Stimulated activated naive CD8-positive, alpha-beta T cell treated with anti-CD3 and anti-CD28 coated beads, Interleukin-15, Interleukin-2, amounts not matched to agents 100 ng/mL and 50 ng/mL, for 24 hours (primary cell): ENCODE data around the gene TMEM200C.
"Not testable (repeated sequence)": the region's sequence is repeated elsewhere in the genome, so short reads cannot be mapped to it uniquely, and the experiment has no call there.

Experiments used
- H3K27ac Mint-ChIP-seq: one replicate; pipeline ENCODE4 v1.8.0; 2021; ENCODE audit warnings: mild to moderate bottlenecking, mixed read lengths
- H3K27me3 Mint-ChIP-seq: one replicate; pipeline ENCODE4 v1.8.0; 2021; ENCODE audit warnings: mixed read lengths
- H3K36me3 Mint-ChIP-seq: one replicate; pipeline ENCODE4 v1.8.0; 2021; ENCODE audit warnings: low read depth, mixed read lengths
- H3K4me1 Mint-ChIP-seq: one replicate; pipeline ENCODE4 v1.8.0; 2021; ENCODE audit warnings: low read depth, mixed read lengths
- H3K4me3 Mint-ChIP-seq: one replicate; pipeline ENCODE4 v1.8.0; 2021; ENCODE audit warnings: mild to moderate bottlenecking, mixed read lengths
- H3K9me3 Mint-ChIP-seq: one replicate; pipeline ENCODE4 v1.8.0; 2021; ENCODE audit warnings: mixed read lengths

The TMEM200C gene

DNA sequence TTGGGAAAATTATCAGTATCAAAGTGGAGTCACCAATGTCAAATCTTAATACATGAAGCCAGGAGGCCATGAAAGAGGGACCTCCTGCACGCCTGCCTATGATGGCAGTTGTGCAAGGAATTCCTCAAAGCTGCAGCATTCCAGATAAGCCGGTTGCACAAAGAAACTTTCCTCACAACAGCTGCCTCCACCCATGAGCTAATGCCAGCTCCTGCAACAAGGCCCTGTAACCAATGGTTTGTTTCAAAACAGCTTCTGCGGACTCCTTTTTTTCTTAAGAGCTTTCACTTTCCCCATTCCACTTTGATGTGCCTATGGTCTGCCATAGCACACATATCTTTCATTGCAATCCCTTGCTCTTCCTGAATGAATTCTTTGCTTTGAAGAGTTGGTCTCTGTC, 22.4 kb downstream of the TMEM200C start:
- H3K27ac Mint-ChIP-seq: no peak overlapping the region
- no peaks in the 10 kb centered on the region for H3K36me3 Mint-ChIP-seq
- no peak overlapping the region for H3K4me3 Mint-ChIP-seq
- no peaks in the 10 kb centered on the region for H3K4me1 Mint-ChIP-seq
- H3K27me3 Mint-ChIP-seq: no peaks in the 10 kb centered on the region
- H3K9me3 Mint-ChIP-seq: no peaks in the 10 kb centered on the region

DNA sequence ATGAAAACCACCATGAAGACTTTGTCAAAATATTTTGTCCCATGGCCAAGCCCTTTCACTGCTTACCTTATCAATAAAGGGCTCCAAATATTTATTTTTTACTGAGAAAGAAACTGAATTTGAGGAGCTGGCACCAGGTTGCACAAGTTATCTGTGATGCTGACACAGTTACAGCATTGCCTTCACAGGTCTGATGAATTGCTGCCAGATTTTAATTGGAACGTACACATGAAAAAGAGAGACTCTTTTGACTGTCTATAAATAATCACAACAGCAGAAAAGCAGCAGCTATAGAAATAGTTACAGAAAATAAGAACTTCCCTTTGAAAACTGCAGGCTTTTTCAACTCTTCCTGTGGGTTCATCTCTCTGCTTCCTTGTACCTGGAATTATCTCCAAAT, 23.9 kb downstream of the TMEM200C start:
- no peak overlapping the region for H3K4me3 Mint-ChIP-seq
- H3K27me3 Mint-ChIP-seq: no peaks in the 10 kb centered on the region
- no peak overlapping the region for H3K27ac Mint-ChIP-seq
- no peaks in the 10 kb centered on the region for H3K36me3 Mint-ChIP-seq
- no peaks in the 10 kb centered on the region for H3K9me3 Mint-ChIP-seq
- no peaks in the 10 kb centered on the region for H3K4me1 Mint-ChIP-seq

DNA sequence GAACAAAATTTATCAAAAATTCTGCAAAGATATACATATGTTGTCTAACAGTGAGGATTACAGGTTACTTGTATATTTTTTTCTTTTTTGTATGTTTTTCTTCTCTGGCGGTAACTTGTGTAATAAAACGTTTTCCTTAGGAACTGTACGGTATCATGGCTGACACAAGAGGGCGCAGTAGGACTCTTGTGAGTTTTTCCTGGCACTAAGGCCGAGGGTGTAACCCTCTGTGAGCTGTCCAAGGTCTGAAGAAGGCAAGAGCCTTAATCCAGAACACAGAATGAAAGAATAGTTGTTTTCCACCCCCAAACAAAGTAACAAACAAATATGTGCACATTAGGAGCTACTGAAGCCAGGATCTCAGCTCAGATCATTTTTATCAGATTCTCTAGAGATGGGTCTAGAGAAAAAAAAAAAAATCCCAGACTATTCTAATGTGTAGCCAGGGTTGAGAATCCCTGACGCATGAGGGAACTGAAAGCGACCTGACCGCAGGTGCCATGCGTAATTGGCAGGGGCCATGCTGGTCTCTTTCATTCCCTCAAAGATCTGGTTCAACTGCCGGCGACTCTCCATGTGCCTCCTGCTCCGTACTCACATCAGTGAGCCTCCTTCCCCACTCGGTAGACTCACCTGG, 27.0 kb downstream of the TMEM200C start:
- H3K4me3 Mint-ChIP-seq: no peak overlapping the region
- H3K4me1 Mint-ChIP-seq: no peaks in the 10 kb centered on the region
- H3K36me3 Mint-ChIP-seq: no peaks in the 10 kb centered on the region
- no peak overlapping the region for H3K27ac Mint-ChIP-seq
- peaks cover 2% of the 10 kb centered on the region for H3K9me3 Mint-ChIP-seq
- peaks cover 8% of the 10 kb centered on the region for H3K27me3 Mint-ChIP-seq

DNA sequence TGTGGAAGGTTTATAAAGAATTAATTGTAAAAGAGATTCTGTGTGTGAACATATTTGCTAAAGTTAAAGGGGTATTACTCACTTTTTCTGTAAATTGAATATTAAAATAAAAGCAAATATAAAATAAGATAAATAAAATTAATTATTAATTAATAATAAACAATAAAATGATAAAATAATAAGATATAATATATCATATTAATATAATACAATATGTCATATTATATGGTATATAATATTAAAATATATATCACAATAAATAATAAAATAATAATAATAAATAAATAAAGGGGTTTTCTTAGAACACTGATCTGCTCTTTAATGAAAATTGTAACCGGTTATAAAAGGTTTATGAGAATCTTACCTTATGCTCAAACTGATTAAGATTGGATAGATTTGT, 29.8 kb downstream of the TMEM200C start:
- no peaks in the 10 kb centered on the region for H3K36me3 Mint-ChIP-seq
- peaks cover 12% of the 10 kb centered on the region for H3K9me3 Mint-ChIP-seq
- no peak overlapping the region for H3K27ac Mint-ChIP-seq
- peaks cover 22% of the 10 kb centered on the region for H3K27me3 Mint-ChIP-seq
- no peak overlapping the region for H3K4me3 Mint-ChIP-seq
- H3K4me1 Mint-ChIP-seq: no peaks in the 10 kb centered on the region

DNA sequence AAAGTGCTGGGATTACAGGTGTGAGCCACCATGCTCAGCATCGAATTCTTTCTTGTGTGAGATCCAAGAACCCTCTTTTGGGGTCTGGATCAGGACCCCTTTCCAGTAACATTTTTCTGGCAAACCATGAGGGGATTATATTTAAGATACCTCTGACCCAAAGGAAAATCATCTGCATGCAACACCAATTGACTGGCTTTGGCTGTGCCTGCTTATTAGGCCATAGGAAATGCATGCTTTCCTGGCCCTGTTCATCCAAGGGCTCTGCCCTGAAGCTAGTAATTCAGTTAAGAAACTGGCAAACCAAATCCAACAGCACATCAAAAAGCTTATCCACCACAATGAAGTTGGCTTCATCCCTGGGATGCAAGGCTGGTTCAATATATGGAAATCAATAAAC, 33.2 kb downstream of the TMEM200C start:
- H3K9me3 Mint-ChIP-seq: peaks cover 18% of the 10 kb centered on the region
- H3K36me3 Mint-ChIP-seq, H3K27ac Mint-ChIP-seq, H3K4me1 Mint-ChIP-seq, H3K4me3 Mint-ChIP-seq: not testable (repeated sequence)
- H3K27me3 Mint-ChIP-seq: peaks cover 29% of the 10 kb centered on the region

DNA sequence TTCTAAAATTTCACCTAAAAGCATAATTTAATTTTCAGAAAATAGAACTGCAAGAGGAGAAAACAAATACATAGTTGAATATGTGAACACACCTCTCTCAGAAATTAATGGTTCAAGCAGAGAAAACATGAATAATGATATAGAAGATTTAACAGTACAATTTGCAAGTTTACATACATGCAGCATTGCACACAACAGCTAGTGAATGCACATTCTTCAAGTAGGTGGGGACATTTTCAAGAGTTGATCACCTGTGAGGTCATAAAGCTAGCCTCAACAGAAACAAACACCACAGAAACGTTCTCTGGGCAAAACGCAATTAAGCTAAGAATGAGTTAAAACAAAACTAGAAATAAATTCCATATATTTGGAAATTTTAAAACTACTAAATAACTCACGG, 38.1 kb downstream of the TMEM200C start:
- Mint-ChIP-seq H3K4me1 (no peaks in the 10 kb centered on the region), H3K36me3 (no peaks in the 10 kb centered on the region), H3K27ac (no peak overlapping the region), H3K4me3 (no peak overlapping the region), H3K9me3 (peaks cover 8% of the 10 kb centered on the region), H3K27me3 (peaks cover 29% of the 10 kb centered on the region)

DNA sequence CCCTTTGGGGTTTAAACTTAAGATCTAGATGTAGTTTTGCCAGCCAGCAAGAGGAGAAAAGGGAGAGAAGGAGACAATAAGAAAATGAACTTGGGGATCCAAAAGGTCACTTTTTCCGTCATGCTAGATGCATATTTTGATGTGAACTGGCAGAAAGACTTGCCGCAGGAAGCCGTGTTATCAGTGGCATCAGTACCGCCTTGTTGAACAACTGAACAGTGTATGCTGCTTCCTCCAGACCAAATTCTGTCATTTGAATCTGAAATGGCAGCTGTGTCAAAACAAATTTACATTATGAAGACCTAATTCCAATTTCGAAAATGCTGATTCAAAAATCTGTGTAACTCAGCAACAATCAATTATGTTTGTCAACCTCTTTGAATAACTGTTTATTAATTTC, 42.1 kb downstream of the TMEM200C start:
- H3K27ac Mint-ChIP-seq: no peak overlapping the region
- H3K9me3 Mint-ChIP-seq: no peaks in the 10 kb centered on the region
- H3K4me3 Mint-ChIP-seq: no peak overlapping the region
- no peaks in the 10 kb centered on the region for H3K4me1 Mint-ChIP-seq
- H3K36me3 Mint-ChIP-seq: no peaks in the 10 kb centered on the region
- peaks cover 30% of the 10 kb centered on the region for H3K27me3 Mint-ChIP-seq

DNA sequence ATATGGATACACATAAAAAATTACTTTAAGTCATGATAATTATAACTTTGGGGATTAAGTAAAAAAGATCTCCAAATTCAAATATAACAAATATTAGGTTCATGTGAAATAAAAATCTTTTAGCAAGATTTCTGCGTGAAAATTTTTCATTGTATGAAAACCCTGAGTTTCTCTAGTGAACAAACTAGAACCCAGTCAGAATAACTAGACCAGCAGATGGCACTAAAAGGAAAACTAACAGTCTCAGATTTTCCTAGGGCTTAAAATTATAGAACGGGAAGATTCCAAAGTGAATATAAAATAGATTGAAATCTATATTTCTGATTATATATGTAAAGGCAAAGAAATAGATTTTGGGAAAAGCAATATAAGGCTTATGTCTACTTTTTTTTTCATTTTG, 43.3 kb downstream of the TMEM200C start:
- Mint-ChIP-seq H3K36me3 (no peaks in the 10 kb centered on the region), H3K4me3 (no peak overlapping the region), H3K27ac (no peak overlapping the region), H3K4me1 (no peaks in the 10 kb centered on the region), H3K27me3 (peaks cover 27% of the 10 kb centered on the region), H3K9me3 (no peaks in the 10 kb centered on the region)

DNA sequence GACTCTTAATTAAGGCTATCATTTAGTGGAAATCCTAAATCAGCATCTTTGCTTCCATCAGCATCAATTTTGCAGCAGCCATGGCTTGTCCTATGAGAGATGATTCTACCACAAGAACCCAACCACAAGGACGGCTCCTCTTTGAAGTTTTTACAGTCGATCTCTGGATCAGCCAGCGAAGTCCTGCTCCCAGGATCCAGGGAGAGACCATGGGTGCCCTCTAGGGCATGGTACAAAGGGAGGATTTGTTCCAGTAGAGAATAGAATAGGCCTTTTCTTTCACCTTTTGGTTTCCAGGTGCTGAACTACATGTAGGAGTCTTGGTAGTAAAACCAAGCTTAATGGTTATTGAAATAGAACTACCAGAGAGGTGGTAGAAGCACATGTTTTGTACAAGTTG, 52.7 kb downstream of the TMEM200C start:
- peaks cover 13% of the 10 kb centered on the region for H3K27me3 Mint-ChIP-seq
- no peaks in the 10 kb centered on the region for H3K9me3 Mint-ChIP-seq
- H3K4me3 Mint-ChIP-seq: no peak overlapping the region
- H3K4me1 Mint-ChIP-seq: no peaks in the 10 kb centered on the region
- no peak overlapping the region for H3K27ac Mint-ChIP-seq
- no peaks in the 10 kb centered on the region for H3K36me3 Mint-ChIP-seq

DNA sequence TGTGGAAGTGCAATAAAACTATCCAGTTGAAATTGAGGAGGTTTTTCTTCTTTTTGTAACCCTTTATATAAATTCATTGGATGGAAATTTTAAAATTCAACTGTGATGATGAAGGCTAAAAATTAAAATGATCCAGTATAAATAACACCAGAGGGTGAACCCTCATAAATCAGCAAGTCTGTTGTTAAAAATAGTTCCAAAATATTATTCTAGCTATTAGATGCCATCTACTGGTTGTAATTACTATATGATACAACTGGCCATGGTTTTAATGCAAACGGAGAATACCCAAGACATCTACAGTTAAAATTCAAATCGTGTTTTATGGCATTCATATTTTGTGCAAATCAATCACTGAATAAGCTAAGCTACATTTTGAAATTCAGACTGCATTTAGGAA, 53.8 kb downstream of the TMEM200C start:
- Mint-ChIP-seq H3K4me1 (no peaks in the 10 kb centered on the region), H3K4me3 (no peak overlapping the region), H3K27me3 (peaks cover 12% of the 10 kb centered on the region), H3K9me3 (no peaks in the 10 kb centered on the region), H3K36me3 (no peaks in the 10 kb centered on the region), H3K27ac (no peak overlapping the region)

DNA sequence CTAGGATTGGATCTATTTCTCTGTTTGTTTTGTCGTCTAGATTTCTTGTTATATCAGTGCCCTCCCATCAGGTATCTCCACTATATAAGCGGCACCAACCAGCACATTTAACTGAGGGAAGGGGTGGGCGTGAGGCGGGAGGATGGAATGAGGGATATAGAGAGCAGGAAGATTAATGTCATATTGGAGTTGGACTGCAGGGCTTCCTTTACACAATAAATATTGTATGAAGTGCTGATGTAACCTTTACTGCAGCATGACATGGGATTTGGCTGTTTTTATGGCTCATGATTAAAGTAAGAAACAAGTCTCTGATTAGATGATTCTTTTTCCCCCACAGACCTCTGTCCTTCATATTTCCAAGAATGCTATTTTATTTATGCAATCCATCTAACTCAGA, 54.8 kb downstream of the TMEM200C start:
- Mint-ChIP-seq H3K4me3 (no peak overlapping the region), H3K27me3 (peaks cover 12% of the 10 kb centered on the region), H3K4me1 (no peaks in the 10 kb centered on the region), H3K36me3 (no peaks in the 10 kb centered on the region), H3K9me3 (no peaks in the 10 kb centered on the region), H3K27ac (no peak overlapping the region)

DNA sequence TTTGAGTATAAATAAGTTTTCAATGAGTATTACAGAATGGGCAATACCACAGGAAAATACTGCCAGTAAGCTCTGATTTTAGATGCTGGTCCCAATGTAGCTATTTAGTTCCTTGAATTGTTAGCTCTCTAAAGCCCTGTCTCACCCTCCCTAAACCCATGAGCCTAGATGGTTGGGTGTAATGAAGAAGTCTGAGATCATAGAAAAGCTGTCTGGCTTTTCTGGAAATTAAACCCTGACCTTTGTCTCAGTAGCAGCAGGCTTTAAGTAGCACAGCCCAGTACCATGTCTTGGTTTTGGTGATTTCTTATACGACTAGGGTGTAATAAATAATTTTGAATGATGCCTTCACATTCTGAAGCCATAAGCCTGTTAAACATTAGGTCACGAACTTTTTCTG, 55.3 kb downstream of the TMEM200C start:
- no peaks in the 10 kb centered on the region for H3K4me1 Mint-ChIP-seq
- no peaks in the 10 kb centered on the region for H3K36me3 Mint-ChIP-seq
- no peaks in the 10 kb centered on the region for H3K9me3 Mint-ChIP-seq
- no peak overlapping the region for H3K27ac Mint-ChIP-seq
- peaks cover 12% of the 10 kb centered on the region for H3K27me3 Mint-ChIP-seq
- no peak overlapping the region for H3K4me3 Mint-ChIP-seq

DNA sequence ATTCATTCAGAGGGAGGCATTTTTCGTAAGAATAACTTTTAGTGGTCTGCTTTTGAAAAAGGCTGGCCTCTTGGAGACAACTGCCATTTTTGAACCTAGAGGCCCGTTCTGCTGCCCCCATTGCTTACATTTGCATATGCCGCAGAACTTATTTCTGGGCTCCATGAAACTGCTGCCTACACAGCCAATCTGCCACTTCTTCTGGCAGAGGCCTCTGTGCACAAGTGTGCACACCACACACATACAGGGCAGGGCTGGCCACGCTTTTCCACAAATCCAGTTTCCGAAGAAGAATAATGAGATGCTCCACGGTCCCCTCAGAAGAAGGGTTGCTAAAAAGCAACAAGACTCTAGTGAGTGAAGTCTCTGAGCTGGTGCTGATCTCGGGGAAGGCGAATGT, 56.2 kb downstream of the TMEM200C start:
- Mint-ChIP-seq H3K4me3 (no peak overlapping the region), H3K27ac (no peak overlapping the region), H3K9me3 (no peaks in the 10 kb centered on the region), H3K27me3 (peaks cover 12% of the 10 kb centered on the region), H3K36me3 (no peaks in the 10 kb centered on the region), H3K4me1 (no peaks in the 10 kb centered on the region)
